ENCODE results near the gene BARHL1.

GRCh38 chr9:132627106-132627505 lies 44.7 kb downstream of the BARHL1 start:
- peak in 1 of 3 donors; percentile 51 for TF ChIP-seq POLR2AphosphoS5 (IDR thresholded peaks at IDR 0.05)
- no peak for TF ChIP-seq CTCF (IDR thresholded peaks at IDR 0.05)
- no peak for TF ChIP-seq POLR2A (IDR thresholded peaks at IDR 0.05)

Data from stomach (tissue), 4 donors.